HG02763 (cell line): ENCODE results near the gene CRYM.
"Not testable (repeated sequence)": the region's sequence is repeated elsewhere in the genome, so short reads cannot be mapped to it uniquely, and the experiment has no call there.

Experiments used
- ATAC-seq: cut with Tn5 transposase; IDR thresholded peaks from one replicate; pipeline ENCODE4 v1.9.1; 2021; ENCODE audit warnings: mild to moderate bottlenecking, moderate library complexity; ENCODE audit not compliant: unreplicated experiment

The CRYM gene

DNA sequence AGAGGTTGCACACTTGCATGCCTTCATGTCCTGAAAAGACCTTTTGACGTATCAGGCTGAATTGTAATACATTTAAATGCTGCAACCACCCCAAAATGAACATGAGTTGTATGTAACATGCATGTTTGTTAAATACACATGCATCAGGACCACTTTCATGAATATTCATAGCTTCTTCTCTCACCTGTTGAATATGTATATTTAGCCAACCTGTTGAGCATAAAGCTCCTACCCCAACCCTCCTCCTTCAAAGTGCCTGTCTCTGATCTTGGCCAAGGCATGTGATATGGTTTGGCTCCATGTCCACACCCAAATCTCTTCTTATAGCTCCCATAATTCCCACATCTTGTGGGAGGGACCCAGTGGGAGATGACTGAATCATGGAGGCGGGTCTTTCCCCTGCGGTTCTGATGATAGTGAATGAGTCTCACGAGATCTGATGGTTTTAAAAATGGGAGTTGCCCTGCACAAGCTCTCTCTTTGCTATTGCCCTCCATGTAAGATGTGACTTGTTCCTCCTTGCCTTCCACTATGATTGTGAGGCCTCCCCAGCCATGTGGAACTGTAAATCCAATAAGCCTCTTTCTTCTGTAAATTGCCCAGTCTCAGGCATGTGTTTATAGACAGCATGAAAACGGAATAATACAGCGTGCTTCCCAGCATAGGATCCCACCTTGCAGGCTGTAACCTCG is 3.8 kb upstream of the CRYM start:
- no peak for ATAC-seq

- ATAC-seq = no peak
Observed at GRCh38 chr16:21279501-21279900, 1.4 kb upstream of the CRYM start.

GRCh38 chr16:21277045-21277926 is 804 bp downstream of the CRYM start:
- no peak for ATAC-seq

- no peak for ATAC-seq
Observed at GRCh38 chr16:21276090-21276489, 2.0 kb downstream of the CRYM start.

- no peak for ATAC-seq
Observed at GRCh38 chr16:21275529-21275928, 2.6 kb downstream of the CRYM start.

DNA sequence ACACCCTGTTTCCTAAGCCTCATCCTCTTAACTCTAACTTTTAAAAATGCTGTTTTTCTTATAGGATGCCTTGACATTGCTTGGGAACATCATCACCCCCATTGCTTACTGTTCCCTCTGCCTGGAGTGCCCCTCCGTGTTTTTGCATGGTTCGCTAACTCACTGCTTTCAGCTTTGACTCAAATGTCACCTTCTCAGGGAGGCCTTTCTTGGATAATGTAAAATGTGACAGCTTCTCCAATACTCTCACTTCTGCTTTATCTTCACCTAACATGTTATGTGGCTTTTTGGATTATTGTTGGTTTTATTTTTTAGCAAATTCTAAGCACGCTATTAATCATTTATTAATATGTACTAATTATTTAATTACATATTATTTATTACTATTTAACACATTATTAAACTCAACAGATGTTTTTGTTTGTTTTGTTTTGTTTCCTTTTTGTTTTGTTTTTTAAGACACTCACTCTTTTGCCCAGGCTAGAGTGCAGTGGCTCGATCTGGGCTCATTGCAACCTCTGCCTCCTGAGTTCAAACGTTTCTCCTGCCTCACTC is 3.8 kb downstream of the CRYM start:
- ATAC-seq = no peak

DNA sequence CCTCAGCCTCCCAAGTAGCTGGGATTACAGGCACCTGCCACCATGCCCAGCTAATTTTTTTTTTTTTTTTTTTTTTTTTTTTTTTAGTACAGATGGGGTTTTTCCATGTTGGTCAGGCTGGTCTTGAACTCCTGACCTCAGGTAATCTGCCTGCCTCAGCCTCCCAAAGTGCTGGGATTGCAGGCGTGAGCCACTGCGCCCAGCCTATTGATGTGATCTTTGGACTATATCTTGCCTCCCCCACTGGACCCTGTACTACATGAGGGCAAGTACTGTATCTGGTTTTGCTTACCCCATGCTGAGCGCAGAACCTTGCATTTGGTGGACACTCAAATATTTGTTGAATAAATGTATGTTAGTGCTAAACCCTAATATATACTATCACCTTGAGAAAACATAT is 5.3 kb downstream of the CRYM start:
- not testable (repeated sequence) for ATAC-seq

DNA sequence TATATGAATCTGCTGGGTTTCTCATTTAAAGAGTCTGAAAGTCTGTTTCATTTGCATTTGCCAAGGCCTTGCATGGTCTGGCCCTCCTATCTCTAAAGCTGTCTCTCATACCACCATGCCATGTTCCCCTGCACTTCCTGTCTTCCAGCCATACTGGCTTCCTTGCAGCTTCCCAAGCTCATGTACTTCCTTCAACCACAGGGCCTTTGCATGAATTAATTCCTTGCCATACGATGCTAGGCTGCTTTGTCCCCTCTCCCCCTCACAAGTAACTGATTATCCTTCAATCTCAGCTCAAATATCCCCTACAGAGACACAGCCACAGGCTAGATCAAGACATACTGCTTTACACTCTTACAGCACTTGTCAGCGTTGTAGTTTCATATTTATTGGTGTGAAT is 5.8 kb downstream of the CRYM start:
- no peak for ATAC-seq

- ATAC-seq = no peak
Observed at GRCh38 chr16:21268236-21268635, 9.9 kb downstream of the CRYM start.

DNA sequence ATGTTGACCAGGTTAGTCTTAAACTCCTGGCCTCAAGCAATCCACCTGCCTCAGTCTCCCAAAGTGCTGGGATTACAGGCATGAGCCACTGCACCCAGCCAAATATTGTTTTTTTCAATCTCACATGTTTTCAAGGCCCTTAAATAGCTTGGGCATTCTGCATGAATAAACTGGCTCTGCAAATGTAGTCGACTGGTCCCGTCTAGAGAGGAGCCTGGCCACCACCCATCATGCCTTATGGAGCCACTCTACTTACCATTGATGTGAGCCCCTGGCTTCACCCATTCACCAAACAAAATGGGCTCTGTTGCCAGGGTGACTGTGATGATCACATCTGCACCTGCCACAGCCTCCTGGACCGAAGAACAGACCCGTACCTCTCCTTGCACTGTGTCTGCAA is 10.8 kb downstream of the CRYM start:
- no peak for ATAC-seq

GRCh38 chr16:21265104-21265837 is 12.8 kb downstream of the CRYM start:
- no peak for ATAC-seq

DNA sequence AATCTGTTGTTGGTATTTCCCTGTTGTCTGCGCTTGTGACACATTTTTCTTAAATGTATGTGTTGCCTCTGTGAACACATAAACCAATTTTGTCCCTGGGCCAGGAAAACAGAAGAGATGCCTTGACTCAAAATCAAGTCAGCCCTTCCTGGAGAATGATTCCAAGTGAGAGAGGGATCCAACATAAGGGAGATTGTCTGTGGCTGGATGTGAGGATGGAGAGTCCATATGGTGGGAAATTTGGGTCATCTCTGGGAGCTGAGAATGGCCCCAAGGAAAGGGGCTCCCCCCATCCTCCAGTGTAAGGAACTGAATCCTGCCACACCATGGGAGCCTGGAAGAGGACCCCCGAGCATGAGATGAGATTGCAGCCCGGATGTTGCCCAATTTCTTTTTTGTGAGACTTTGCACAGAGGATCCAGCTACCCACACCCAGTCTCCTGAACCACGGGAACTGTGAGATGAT is 13.5 kb downstream of the CRYM start:
- no peak for ATAC-seq

GRCh38 chr16:21263640-21264570 is 14.2 kb downstream of the CRYM start:
- peak; percentile 71 for ATAC-seq

DNA sequence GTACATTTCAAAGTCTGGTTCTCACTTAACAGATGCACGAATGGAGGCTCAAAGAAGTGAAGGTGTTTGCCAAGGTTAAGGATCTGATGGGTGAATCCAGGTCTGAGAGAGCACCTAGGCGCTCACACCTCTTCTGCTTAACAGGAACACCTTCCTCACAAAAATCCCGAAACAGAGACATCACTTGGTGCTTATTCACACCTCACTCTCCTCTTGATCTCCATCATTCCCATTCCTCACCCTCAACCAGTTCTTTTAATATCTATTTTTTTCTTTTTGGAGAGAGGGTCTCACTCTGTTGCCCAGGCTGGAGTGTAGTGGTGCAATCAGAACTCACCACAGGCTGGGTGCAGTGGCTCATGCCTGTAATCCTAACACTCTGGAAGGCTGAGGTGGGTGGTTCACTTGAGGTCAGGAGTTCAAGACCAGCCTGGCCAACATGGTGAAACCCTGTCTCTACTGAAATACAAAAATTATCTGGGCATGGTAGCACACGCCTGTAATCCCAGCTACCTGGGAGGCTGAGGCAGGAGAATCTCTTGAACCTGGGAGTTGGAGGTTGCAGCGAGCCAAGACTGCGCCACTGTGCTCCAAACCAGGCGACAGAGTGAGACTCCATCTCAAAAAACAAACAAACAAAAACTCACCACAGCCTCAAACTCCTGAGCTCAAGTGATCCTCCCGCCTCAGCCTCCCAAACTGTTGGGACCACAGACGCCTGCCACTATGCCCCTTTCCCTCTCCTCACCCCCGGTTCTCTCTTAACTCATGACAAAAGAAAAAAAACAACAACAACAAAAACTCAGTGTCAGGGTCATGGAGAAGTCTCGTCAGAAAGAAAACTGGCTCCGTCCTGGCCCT is 15.1 kb downstream of the CRYM start:
- ATAC-seq = no peak

DNA sequence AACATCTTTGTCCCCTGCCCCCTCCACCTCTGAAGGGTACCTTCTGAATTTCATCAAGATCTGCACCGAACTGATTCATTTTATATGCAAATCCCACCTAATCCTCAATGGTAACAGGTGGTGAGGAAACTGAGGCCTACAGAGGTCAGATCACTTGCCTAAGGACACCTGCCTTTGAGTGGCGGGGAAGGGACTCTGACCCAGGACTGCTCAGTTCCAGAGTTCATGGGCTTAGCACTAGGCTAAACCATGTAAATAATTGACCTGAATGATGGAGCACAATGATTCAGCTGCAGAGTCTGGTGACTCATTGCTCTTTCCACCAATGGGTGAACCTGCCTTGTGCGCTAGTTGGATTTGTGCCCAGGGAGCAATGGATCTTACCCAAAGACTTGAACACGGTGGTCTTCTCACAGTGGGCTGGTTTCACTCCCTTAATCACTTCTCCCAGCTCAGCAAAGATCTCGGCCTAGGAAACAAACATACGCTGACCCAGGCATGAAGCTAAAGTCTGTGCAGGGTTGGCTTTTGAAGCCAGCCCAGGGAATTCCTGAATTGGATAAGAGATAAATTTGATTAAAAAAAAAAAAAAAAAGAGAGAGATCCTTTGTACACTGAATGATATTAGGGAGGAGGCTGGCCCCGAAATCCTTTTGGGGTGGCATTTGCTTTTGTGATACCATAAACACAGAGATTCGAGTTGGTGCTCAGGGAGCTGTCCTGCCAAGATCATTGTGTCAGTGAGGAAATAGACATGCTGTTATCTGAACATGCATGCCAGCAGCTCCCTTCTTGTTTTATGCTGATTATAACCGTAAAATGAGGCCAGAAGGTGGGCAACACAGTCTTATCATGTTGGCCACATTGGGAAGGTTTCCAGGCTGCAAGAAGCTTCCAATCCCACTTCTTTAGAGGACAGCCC is 17.0 kb downstream of the CRYM start:
- no peak for ATAC-seq

GRCh38 chr16:21257284-21257683 is 20.8 kb downstream of the CRYM start:
- ATAC-seq = no peak

GRCh38 chr16:21256636-21257035 is 21.5 kb downstream of the CRYM start:
- no peak for ATAC-seq

- no peak for ATAC-seq
Observed at GRCh38 chr16:21253470-21253869, 24.6 kb downstream of the CRYM start.
